ENCODE data around the gene SLC44A2.
A peak's percentile ranks its signal among the peaks of the same experiment; 100 is the strongest.

Gene SLC44A2

GRCh38 chr19:10643172-10643967, 18.0 kb downstream of the SLC44A2 start:
- Histone ChIP-seq H3K4me1 (ENCODE audit: low read length) (peaks cover 21% of the 10 kb centered on the region), H3K79me2 (ENCODE audit: low read length) (no peaks in the 10 kb centered on the region), H3K36me3 (replicated peaks; ENCODE audit: low read depth, low read length) (peaks cover 6% of the 10 kb centered on the region), H3K9me3 (ENCODE audit: insufficient read depth, low read length) (no peaks in the 10 kb centered on the region), H2AFZ (ENCODE audit: low read depth, low read length) (no peak overlapping the region), H3K4me2 (ENCODE audit: low read length) (no peak overlapping the region), H3K9ac (ENCODE audit: low read length) (no peak overlapping the region), H3K27me3 (ENCODE audit: low read depth, low read length) (no peaks in the 10 kb centered on the region), H4K20me1 (ENCODE audit: insufficient read depth, low read length) (peaks cover 15% of the 10 kb centered on the region; the same call in 1 of the 2 replicates), H3K27ac (ENCODE audit: low read length) (no peak overlapping the region), H3K4me3 (ENCODE audit: low read length) (no peak overlapping the region)
- TF ChIP-seq, protein P1, sequence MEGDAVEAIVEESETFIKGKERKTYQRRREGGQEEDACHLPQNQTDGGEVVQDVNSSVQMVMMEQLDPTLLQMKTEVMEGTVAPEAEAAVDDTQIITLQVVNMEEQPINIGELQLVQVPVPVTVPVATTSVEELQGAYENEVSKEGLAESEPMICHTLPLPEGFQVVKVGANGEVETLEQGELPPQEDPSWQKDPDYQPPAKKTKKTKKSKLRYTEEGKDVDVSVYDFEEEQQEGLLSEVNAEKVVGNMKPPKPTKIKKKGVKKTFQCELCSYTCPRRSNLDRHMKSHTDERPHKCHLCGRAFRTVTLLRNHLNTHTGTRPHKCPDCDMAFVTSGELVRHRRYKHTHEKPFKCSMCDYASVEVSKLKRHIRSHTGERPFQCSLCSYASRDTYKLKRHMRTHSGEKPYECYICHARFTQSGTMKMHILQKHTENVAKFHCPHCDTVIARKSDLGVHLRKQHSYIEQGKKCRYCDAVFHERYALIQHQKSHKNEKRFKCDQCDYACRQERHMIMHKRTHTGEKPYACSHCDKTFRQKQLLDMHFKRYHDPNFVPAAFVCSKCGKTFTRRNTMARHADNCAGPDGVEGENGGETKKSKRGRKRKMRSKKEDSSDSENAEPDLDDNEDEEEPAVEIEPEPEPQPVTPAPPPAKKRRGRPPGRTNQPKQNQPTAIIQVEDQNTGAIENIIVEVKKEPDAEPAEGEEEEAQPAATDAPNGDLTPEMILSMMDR (IDR thresholded peaks at IDR 0.05; ENCODE audit: low read depth, low read length) = no peak

DNA sequence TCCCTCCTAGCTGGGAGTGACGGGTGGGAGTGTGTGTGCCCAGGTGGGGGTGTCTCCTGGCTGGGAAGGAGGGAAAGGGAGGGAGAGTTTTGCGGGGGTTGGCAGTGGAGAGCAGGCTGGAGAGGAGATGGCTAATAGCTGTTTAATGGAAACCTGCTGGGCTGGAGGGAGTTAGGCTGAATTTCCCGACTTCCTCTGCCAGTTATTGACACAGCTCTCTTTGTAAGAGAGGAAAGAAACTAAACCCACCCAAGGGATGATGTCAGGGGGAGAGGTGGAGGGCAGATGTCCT, 18.6 kb downstream of the SLC44A2 start:
- Histone ChIP-seq H3K27me3 (ENCODE audit: low read depth, low read length) (no peaks in the 10 kb centered on the region), H3K4me1 (ENCODE audit: low read length) (peaks cover 21% of the 10 kb centered on the region), H3K27ac (ENCODE audit: low read length) (no peak overlapping the region), H2AFZ (ENCODE audit: low read depth, low read length) (no peak overlapping the region), H3K4me2 (ENCODE audit: low read length) (no peak overlapping the region), H3K79me2 (ENCODE audit: low read length) (no peaks in the 10 kb centered on the region), H3K9ac (ENCODE audit: low read length) (no peak overlapping the region), H3K9me3 (ENCODE audit: insufficient read depth, low read length) (no peaks in the 10 kb centered on the region), H3K36me3 (replicated peaks; ENCODE audit: low read depth, low read length) (peaks cover 6% of the 10 kb centered on the region), H3K4me3 (ENCODE audit: low read length) (no peak overlapping the region), H4K20me1 (ENCODE audit: insufficient read depth, low read length) (peaks cover 15% of the 10 kb centered on the region; the same call in 1 of the 2 replicates)
- TF ChIP-seq EZH2phosphoT487 (IDR thresholded peaks at IDR 0.05; ENCODE audit: low read depth) = no peak
- TF ChIP-seq, protein P1 (IDR thresholded peaks at IDR 0.05; ENCODE audit: low read depth, low read length) = no peak

- H3K36me3 ChIP-seq (replicated peaks; ENCODE audit: low read depth, low read length) = peaks cover 4% of the 10 kb centered on the region
Measured at GRCh38 chr19:10644260-10645007, 19.1 kb downstream of the SLC44A2 start.

More at GRCh38 chr19:10644260-10645007, 19.1 kb downstream of the SLC44A2 start:
- no peaks in the 10 kb centered on the region for H3K79me2 ChIP-seq (ENCODE audit: low read length)
- no peak overlapping the region for H3K27ac ChIP-seq (ENCODE audit: low read length)
- no peak overlapping the region for H2AFZ ChIP-seq (ENCODE audit: low read depth, low read length)
- H3K4me1 ChIP-seq (ENCODE audit: low read length) = peaks cover 15% of the 10 kb centered on the region
- TF ChIP-seq, protein P1 (IDR thresholded peaks at IDR 0.05; ENCODE audit: low read depth, low read length) = peak; percentile 87
- no peak for TF ChIP-seq EZH2phosphoT487 (IDR thresholded peaks at IDR 0.05; ENCODE audit: low read depth)
- no peaks in the 10 kb centered on the region for H3K27me3 ChIP-seq (ENCODE audit: low read depth, low read length)
- H3K9me3 ChIP-seq (ENCODE audit: insufficient read depth, low read length) = no peaks in the 10 kb centered on the region
- peaks cover 11% of the 10 kb centered on the region; the same call in 1 of the 2 replicates for H4K20me1 ChIP-seq (ENCODE audit: insufficient read depth, low read length)
- H3K9ac ChIP-seq (ENCODE audit: low read length) = no peak overlapping the region
- H3K4me2 ChIP-seq (ENCODE audit: low read length) = no peak overlapping the region
- H3K4me3 ChIP-seq (ENCODE audit: low read length) = no peak overlapping the region
